ENCODE measurements around the gene FUZ. TPM values are rescaled to one million over a fixed set of nuclear protein-coding genes. Genes with fewer than 3 reads are reported as not detected.

Gene FUZ
- total and polyA plus RNA-seq, 2 donors (not counting 1 experiment from before 2014, with no cell fraction given), result 8.4 to 34.3 TPM

DNA sequence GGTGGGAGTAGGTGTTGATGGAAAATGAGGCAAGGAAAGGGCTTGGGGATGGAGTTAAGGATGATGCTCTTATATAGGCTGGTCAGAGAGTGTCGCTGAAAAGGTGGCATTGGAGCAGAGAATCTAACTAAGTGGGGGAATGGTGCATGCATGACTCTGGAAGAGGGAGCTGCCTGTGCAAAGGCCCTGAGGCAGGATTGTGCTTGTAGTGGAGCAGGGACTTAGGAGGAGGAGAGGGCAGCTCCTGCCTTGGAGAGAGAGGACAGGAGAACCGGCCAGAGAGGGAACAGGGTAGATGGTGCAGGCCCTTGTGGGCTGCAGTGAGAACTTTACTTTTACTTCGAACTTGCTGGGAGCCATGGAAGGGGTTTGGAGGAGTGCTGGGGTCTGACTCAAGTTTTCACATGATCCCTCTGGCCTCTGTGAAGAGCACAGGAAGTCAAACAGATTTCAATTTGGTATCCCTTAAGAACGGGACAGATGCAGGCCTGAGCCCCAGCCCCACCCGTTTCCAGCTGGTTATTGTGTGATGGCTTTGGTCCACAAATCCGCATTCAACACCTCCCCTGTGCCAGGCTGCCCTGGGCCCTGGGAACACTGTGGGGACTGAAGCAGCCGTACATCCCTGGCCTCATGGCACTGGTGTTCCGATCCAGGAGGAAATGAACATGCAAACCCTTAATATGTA lies 39.3 kb downstream of the FUZ start:
- H3K27ac ChIP-seq (ENCODE audit: insufficient read depth, low read length), result peak overlapping the region; percentile 19
- TF ChIP-seq EZH2 (IDR thresholded peaks at IDR 0.05; ENCODE audit: low read length, missing control alignments), result no peak
- TF ChIP-seq, protein P1, sequence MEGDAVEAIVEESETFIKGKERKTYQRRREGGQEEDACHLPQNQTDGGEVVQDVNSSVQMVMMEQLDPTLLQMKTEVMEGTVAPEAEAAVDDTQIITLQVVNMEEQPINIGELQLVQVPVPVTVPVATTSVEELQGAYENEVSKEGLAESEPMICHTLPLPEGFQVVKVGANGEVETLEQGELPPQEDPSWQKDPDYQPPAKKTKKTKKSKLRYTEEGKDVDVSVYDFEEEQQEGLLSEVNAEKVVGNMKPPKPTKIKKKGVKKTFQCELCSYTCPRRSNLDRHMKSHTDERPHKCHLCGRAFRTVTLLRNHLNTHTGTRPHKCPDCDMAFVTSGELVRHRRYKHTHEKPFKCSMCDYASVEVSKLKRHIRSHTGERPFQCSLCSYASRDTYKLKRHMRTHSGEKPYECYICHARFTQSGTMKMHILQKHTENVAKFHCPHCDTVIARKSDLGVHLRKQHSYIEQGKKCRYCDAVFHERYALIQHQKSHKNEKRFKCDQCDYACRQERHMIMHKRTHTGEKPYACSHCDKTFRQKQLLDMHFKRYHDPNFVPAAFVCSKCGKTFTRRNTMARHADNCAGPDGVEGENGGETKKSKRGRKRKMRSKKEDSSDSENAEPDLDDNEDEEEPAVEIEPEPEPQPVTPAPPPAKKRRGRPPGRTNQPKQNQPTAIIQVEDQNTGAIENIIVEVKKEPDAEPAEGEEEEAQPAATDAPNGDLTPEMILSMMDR (conservative IDR thresholded peaks at IDR 0.05 in 1 of 2, IDR thresholded peaks at IDR 0.05 in 1 of 2; ENCODE audit: low read depth in 1 of 2, low read length in 2 of 2), result no peak

DNA sequence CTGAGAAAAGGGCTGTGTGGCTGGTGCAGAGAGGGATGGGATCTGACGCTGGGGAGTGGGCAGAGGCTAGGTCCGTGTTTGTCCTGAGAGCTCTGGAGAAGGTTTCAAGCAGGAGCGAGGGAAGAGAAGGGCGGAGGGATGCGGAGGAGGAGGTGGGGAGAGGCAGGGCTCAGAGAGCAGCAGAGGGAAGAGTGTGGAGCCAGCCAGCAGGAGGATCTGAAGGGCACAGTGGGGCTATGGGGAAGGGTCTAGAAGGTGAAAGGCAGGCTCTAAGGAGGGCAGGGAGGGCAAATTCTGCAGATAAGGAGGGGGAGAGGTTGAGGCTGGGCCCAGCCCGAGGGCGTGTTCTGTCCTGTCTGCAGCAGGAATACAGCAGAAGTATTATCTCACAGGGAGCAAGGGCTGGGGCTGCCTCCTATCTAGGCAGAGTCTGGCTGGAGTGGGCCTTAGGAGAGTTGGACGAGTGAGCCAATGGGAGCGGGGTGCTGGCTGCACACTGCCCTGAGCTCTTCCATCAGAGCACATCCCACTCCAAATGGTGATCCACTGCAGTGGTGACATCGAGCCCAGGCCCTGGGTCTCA lies 40.2 kb downstream of the FUZ start:
- Histone ChIP-seq H3K27ac (ENCODE audit: insufficient read depth, low read length) (no peak overlapping the region), H3K4me2 (ENCODE audit: extremely low read depth, insufficient read depth, low read length) (no peak overlapping the region), H3K36me3 (ENCODE audit: control insufficient read depth, insufficient read depth, low read length) (peaks cover 2% of the 10 kb centered on the region), H2AFZ (ENCODE audit: low read length) (no peak overlapping the region), H3K79me2 (ENCODE audit: control insufficient read depth, insufficient read depth, low read length) (peaks cover 71% of the 10 kb centered on the region), H3K9ac (ENCODE audit: insufficient read depth, low read length) (no peak overlapping the region), H3K4me1 (ENCODE audit: control insufficient read depth, extremely low read depth, insufficient read depth, low read length) (peaks cover 4% of the 10 kb centered on the region), H3K9me3 (ENCODE audit: control insufficient read depth, insufficient read depth, low read depth, low read length) (no peaks in the 10 kb centered on the region), H3K27me3 (ENCODE audit: control insufficient read depth, insufficient read depth, low read length) (no peaks in the 10 kb centered on the region), H3K4me3 (replicated peaks in 1 of 4; ENCODE audit: control extremely low read depth in 1 of 4, insufficient read depth in 1 of 4, low read depth in 3 of 4, low read length in 4 of 4) (no peak overlapping the region), H4K20me1 (ENCODE audit: control insufficient read depth, extremely low read depth, insufficient read depth, low read length) (no peaks in the 10 kb centered on the region)
- no peak for TF ChIP-seq EZH2 (IDR thresholded peaks at IDR 0.05; ENCODE audit: low read length, missing control alignments)
- TF ChIP-seq, protein P1 (conservative IDR thresholded peaks at IDR 0.05 in 1 of 2, IDR thresholded peaks at IDR 0.05 in 1 of 2; ENCODE audit: low read depth in 1 of 2, low read length in 2 of 2), result no peak
- no peak for DNase-seq (ENCODE audit: low read depth in 2 of 2)

More for the DNA sequence above, 39.3 kb downstream of the FUZ start:
- no peaks in the 10 kb centered on the region for H4K20me1 ChIP-seq (ENCODE audit: control insufficient read depth, extremely low read depth, insufficient read depth, low read length)
- no peak overlapping the region for H3K4me2 ChIP-seq (ENCODE audit: extremely low read depth, insufficient read depth, low read length)
- peaks cover 2% of the 10 kb centered on the region for H3K36me3 ChIP-seq (ENCODE audit: control insufficient read depth, insufficient read depth, low read length)
- no peak overlapping the region for H3K4me3 ChIP-seq (replicated peaks in 1 of 4; ENCODE audit: control extremely low read depth in 1 of 4, insufficient read depth in 1 of 4, low read depth in 3 of 4, low read length in 4 of 4)
- H3K4me1 ChIP-seq (ENCODE audit: control insufficient read depth, extremely low read depth, insufficient read depth, low read length), result no peaks in the 10 kb centered on the region
- H2AFZ ChIP-seq (ENCODE audit: low read length), result no peak overlapping the region
- peak in 1 of 2 donors; percentile 42 for DNase-seq (ENCODE audit: low read depth in 2 of 2)
- no peaks in the 10 kb centered on the region for H3K9me3 ChIP-seq (ENCODE audit: control insufficient read depth, insufficient read depth, low read depth, low read length)
- peaks cover 64% of the 10 kb centered on the region for H3K79me2 ChIP-seq (ENCODE audit: control insufficient read depth, insufficient read depth, low read length)
- no peaks in the 10 kb centered on the region for H3K27me3 ChIP-seq (ENCODE audit: control insufficient read depth, insufficient read depth, low read length)
- no peak overlapping the region for H3K9ac ChIP-seq (ENCODE audit: insufficient read depth, low read length)

DNA sequence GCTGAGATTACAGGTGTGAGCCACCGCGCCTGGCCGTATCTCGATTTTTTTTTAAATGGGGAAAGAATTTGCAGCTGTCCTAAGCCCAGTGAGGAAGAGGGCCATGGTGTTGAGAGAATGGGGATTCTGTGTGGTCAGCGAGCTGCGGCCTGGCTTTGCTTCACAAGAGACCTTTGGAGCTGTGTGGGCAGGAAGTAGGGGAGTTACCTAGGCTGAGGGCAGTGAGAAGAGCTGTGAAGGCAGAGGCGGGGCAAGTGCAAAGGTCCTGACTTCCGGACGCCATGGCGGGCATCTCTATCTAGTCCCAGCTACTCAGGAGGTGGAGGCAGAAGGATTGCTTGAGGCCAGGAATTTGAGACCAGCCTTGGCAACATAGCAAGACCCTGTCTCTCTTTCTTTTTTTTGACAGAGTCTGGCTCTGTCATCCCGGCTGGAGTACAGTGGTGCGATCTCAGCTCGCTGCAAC lies 41.4 kb downstream of the FUZ start:
- Histone ChIP-seq H3K9ac (ENCODE audit: insufficient read depth, low read length) (no peak overlapping the region), H2AFZ (ENCODE audit: low read length) (no peak overlapping the region), H3K27me3 (ENCODE audit: control insufficient read depth, insufficient read depth, low read length) (no peaks in the 10 kb centered on the region), H3K27ac (ENCODE audit: insufficient read depth, low read length) (no peak overlapping the region), H3K9me3 (ENCODE audit: control insufficient read depth, insufficient read depth, low read depth, low read length) (no peaks in the 10 kb centered on the region), H3K4me3 (replicated peaks in 1 of 4; ENCODE audit: control extremely low read depth in 1 of 4, insufficient read depth in 1 of 4, low read depth in 3 of 4, low read length in 4 of 4) (no peak overlapping the region), H3K36me3 (ENCODE audit: control insufficient read depth, insufficient read depth, low read length) (peaks cover 2% of the 10 kb centered on the region), H3K4me2 (ENCODE audit: extremely low read depth, insufficient read depth, low read length) (no peak overlapping the region), H4K20me1 (ENCODE audit: control insufficient read depth, extremely low read depth, insufficient read depth, low read length) (no peaks in the 10 kb centered on the region), H3K79me2 (ENCODE audit: control insufficient read depth, insufficient read depth, low read length) (peaks cover 80% of the 10 kb centered on the region), H3K4me1 (ENCODE audit: control insufficient read depth, extremely low read depth, insufficient read depth, low read length) (peaks cover 5% of the 10 kb centered on the region)
- TF ChIP-seq EZH2 (IDR thresholded peaks at IDR 0.05; ENCODE audit: low read length, missing control alignments), result no peak
- TF ChIP-seq, protein P1 (conservative IDR thresholded peaks at IDR 0.05 in 1 of 2, IDR thresholded peaks at IDR 0.05 in 1 of 2; ENCODE audit: low read depth in 1 of 2, low read length in 2 of 2), result no peak
- DNase-seq (ENCODE audit: low read depth in 2 of 2), result no peak
